ENCODE data around the gene PXDC1.
"Not testable (repeated sequence)": the region's sequence is repeated elsewhere in the genome, so short reads cannot be mapped to it uniquely, and the experiment has no call there.

The PXDC1 gene

DNA sequence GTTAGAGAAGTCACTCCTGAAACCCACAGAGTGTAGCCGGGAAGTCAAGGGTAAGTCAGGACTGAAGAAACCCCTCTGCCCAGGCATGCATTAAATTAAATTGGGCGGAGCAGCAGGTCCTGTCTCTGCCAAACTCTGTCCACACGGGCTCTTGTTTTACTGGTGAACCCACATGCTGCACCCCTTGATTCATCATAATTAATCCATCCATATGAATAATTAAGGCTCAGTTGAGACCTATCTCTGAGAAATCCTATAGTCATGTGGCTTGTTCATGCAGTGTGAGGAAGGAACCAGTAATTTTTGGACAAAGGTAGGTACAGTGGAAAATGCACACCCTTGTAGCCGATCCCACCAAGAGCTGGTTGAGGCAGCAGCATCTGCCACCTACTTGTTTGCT is 43.0 kb downstream of the PXDC1 start:
- DNase-seq (ENCODE audit: low read depth) = no peak

- DNase-seq (ENCODE audit: low read depth) = no peak
Observed at GRCh38 chr6:3707751-3708412, 43.6 kb downstream of the PXDC1 start.

DNA sequence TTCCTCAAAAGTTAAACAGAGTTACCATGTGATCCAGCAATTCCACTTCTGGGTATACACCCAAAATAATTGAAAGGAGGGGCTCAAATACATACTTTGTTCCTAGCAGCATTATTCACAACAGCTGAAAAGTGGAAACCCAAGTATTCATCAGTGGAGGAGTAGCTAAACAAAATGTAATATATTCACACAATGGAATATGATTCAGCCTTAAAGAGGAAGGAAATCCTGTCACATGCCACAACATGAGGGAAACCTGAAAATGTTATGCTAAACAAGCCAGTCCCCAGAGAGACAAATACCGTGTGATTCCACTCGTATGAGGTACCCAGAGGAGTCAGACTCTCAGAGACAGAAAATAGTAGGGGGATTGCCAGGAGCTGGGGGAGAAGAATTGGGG is 44.5 kb downstream of the PXDC1 start:
- DNase-seq (ENCODE audit: low read depth) = no peak

DNA sequence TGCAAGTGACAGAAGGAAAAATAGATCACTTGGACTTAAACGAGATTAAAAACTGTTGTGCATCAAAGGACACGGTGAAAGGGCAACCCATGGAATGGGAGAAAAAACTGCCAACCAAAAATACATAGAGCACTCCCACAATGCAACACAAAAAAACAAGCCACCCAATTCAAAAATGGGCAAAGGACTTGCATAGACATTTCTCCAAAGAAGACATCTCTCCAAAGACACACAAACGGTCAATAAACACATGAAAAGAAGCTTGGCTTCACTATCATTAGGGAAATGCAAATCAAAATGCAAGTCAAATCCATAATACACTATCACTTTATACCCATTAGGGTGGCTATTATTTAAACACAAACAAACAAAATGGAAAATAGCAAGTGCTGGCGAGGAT is 45.0 kb downstream of the PXDC1 start:
- DNase-seq (ENCODE audit: low read depth) = no peak

- no peak for DNase-seq (ENCODE audit: low read depth)
Observed at GRCh38 chr6:3701631-3702030, 49.9 kb downstream of the PXDC1 start.

- DNase-seq (ENCODE audit: low read depth) = no peak
Observed at GRCh38 chr6:3699231-3699630, 52.3 kb downstream of the PXDC1 start.

- DNase-seq (ENCODE audit: low read depth) = no peak
Observed at GRCh38 chr6:3698021-3698420, 53.5 kb downstream of the PXDC1 start.

GRCh38 chr6:3697609-3698008 is 53.9 kb downstream of the PXDC1 start:
- no peak for DNase-seq (ENCODE audit: low read depth)

- no peak for DNase-seq (ENCODE audit: low read depth)
Observed at GRCh38 chr6:3696525-3697088, 54.9 kb downstream of the PXDC1 start.

DNA sequence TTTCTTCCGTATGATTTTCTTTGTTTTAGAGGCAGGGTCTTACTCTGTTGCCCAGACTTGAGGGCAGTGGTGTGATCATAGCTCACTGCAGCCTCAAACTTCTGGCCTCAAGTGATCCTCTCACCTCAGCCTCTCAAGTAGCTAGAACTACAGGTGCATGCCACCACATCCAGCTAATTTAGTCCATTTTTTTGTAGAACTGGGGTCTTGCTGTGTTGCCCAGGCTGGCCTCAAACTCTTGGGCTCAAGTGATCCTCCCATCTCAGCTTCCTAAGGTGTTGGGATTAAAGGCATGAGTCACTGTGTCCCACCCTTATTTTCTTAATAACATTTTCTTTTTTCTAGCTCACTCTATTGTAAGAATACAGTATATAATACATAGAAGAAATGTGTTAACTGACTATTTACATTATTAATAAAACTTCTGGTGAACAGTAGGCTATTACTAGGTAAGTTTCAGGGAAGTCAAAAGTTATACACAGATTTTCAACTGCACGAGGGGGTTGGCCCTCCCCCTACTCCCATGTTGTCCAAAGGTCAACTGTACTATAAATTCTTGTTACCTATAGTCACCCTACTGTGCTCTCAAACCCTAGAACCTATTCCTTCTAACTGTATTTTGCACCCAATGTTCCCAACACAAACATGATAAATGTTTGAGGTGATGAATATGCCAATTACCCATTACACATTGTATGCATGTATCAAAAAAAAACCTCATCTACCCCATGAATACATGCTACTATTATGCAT is 56.3 kb downstream of the PXDC1 start:
- DNase-seq (ENCODE audit: low read depth) = no peak

GRCh38 chr6:3693831-3694230 is 57.7 kb downstream of the PXDC1 start:
- no peak for DNase-seq (ENCODE audit: low read depth)

DNA sequence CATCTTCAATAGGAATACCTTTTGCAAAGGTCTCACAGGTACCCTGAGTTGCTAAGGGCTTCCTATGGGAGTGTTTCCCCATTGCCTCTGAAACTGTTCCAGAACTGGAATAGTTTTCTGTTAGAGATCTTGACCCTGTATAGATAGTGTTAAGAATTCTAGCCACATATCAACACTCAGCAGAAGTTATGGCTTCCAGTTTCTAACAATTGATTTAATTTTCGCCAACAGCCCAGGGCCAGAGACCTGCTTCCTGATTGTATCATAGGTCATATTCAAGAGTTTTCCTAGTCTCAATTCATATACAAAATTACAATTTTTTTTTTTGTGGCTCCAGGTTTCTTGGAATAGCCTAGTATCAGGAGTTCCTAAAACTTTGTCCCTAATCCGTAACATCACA is 61.0 kb downstream of the PXDC1 start:
- no peak for DNase-seq (ENCODE audit: low read depth)

DNA sequence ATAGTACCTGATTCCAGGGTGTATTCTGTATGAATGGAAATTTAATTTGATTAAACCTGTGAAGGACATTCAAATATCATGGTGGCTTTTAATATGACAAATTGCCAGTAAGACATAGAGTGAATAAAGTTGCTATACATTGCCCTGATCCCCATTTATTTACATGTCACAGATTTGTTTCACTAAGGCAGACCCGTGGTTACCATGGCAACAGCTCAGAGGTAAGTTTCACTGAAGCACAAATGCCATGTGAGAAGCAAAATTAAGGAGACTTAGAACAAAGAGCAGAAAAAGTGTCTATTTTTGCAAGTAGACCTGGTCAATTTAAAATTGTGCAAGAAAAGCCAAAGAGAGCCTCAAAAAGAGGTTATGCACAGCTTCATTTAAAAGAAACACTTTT is 63.7 kb downstream of the PXDC1 start:
- no peak for DNase-seq (ENCODE audit: low read depth)

DNA sequence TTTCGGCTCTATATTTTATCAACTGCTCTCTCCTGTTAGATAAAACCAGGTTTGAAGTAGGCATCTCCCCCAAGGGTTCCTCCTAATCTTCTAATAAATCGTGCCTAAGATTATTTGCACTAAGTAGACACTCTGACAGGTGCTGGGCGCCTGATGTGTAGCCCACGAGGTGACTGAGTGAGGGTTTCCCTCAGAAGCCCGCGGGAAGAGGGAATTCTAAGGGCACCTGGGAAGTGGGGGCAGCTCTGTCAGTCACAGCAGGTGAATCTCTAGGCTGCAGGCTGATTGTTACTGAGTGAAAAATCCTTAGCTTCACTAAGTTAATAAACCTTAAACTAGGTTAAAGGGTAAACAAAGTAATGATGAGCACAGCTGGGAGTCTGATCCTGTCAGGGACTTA is 68.2 kb downstream of the PXDC1 start:
- DNase-seq (ENCODE audit: low read depth) = no peak

- no peak for DNase-seq (ENCODE audit: low read depth)
Observed at GRCh38 chr6:3678946-3679345, 72.6 kb downstream of the PXDC1 start.

DNA sequence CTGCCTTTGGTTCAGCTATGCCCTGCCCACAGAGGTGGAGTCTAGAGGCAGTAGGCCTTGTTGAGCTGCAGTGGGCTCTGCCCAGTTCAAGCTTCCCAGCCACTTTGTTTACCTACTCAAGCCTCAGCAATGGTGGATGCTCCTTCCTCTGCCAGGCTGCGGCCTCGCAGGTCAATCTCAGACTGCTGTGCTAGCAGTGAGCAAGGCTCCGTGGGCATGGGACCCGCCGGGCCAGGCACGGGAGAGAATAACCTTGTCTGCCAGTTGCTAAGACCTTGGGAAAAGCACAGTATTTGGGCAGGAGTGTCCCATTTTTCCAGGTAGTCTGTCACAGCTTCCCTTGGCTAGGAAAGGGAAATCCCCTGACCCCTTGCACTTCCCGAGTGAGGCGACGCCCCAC is 73.8 kb downstream of the PXDC1 start:
- DNase-seq (ENCODE audit: low read depth) = not testable (repeated sequence)

DNA sequence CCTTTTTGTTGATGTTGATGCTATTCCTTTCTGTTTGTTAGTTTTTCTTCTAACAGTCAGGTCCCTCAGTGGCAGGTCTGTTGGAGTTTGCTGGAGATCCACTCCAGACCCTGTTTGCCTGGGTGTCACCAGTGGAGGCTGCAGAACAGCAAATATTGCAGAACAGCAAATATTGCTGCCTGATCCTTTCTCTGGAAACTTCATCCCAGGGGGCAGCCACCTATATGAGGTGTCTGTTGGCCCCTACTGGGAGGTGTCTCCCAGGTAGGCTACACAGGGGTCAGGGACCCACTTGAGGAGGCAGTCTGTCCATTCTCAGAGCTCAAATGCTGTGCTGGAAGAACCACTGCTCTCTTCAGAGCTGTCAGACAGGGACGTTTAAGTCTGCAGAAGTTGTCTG is 74.2 kb downstream of the PXDC1 start:
- DNase-seq (ENCODE audit: low read depth) = not testable (repeated sequence)

All from stimulated activated CD8-positive, alpha-beta memory T cell treated with anti-CD3 and anti-CD28 coated beads, Interleukin-15, amount 100 ng/mL, for 24 hours (primary cell).